GM21786 (cell line): ENCODE data around the gene TREML2.
A peak's percentile ranks its signal among the peaks of the same experiment; 100 is the strongest.
"Not testable (repeated sequence)": the region's sequence is repeated elsewhere in the genome, so short reads cannot be mapped to it uniquely, and the experiment has no call there.

Experiments used
- ATAC-seq: cut with Tn5 transposase; IDR thresholded peaks from one replicate; pipeline ENCODE4 v1.9.1; 2021; ENCODE audit not compliant: unreplicated experiment

TREML2 gene, protein sequence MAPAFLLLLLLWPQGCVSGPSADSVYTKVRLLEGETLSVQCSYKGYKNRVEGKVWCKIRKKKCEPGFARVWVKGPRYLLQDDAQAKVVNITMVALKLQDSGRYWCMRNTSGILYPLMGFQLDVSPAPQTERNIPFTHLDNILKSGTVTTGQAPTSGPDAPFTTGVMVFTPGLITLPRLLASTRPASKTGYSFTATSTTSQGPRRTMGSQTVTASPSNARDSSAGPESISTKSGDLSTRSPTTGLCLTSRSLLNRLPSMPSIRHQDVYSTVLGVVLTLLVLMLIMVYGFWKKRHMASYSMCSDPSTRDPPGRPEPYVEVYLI

DNA sequence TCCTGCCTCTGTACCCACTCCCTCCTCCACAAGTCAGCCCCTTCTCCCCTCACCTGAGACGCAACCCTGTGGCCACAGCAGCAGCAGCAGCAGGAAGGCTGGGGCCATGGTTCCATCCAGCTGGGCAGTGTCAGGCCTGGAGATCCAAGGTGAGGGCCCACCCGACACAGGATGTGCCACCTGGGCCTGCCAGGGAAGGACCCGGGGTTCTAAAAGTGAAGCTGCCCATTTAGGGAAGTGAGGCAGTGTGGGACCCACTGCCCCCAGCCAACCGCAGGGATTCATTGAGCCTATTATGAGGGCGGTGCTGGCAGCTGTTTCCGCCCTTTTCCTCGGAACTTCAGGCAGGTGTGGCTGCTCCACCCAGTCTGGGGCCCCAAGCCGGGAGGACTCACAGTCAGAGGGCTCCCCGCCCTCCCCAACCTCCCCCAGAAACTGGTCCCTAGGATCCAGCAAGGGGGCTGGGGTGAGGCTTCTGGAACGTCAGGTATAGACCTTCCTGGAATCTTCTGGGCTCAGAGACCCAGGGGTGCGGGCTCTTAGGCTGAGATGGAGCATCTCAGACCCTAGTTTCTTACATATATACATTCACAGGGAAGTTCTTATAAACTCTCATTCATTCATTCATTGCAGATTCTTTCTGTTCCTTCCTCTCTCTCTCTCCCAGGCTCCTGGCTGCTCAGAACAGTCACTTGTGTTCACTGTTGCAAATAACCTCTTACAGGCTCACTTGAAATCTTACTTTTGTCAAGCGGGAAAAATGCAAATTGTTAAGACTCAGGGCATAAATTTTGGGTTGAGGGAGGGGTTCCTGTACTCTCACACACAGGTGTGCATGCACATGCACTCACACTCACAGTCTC, at the start of gene TREML2:
Gene TREML2, minus strand, starts transcription at position 249 of the 863 bp plus-strand sequence. Its CDS starts 141 bp downstream, at position 108.
- peak; percentile 43 for ATAC-seq

DNA sequence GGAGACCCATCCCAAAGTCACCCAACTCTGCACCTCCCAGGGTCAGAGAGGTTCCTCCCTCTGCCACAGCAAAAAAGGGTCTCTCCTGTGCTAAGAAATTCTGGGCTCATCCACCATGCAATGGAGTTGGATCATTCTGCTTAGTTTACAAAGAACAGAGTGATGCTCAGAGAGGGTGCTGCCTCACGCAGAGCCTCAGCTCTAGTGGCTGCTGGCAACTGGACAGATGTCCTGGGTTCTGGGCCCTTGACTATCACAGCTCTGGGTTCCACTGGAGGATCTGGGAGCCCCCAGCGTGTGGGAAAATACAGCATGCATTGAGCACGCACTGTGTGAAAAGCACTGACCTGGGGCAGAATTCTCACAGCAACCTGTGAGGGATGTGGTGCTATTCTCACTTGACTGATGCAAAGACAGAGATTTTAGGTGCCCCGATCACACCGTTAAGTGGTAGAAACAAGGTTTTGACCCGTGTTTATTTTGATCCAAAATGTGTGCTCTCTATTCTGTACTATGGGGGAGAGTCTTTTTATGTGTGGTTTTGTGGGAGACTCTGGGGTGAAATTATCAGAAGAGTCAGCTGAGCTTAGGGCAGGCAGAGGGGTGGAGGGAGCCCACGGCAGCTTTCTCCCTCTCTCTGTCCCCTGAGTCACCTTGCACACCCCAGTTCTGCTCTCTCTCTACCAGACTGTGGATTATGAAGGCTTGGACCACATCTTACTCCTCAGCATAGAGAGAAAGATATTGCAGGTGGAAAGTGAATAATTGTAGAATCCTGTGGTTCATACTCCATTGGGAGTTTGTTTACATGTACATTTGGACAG, 47.1 kb upstream of the TREML2 start:
- ATAC-seq: no peak

DNA sequence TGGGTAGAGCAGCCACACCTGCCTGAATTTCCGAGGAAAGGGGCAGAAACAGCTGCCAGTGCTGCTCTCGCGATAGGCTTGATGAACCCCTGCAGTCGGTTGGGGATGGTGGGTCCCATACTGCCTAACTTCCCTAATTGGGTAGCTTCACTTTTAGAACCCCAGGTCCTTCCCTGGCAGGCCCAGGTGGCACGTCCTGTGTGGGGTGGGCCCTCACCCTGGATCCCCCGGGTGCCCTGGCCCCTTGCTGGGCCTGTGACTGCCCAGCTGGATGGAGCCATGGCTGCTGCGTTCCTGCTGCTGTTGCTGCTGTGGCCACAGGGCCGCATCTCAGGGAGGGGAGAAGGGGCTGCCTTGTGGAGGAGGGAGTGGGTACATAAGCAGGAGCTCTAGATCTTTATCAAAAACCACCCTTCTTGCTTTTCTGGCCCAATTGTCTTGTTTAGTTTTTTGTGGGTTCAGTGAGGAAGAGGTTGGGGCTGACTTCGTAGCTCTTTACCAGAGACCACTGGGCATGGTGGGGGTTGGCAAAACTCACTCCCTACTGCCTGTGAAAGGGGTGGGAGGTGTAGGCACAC, 46.4 kb upstream of the TREML2 start:
- no peak for ATAC-seq

DNA sequence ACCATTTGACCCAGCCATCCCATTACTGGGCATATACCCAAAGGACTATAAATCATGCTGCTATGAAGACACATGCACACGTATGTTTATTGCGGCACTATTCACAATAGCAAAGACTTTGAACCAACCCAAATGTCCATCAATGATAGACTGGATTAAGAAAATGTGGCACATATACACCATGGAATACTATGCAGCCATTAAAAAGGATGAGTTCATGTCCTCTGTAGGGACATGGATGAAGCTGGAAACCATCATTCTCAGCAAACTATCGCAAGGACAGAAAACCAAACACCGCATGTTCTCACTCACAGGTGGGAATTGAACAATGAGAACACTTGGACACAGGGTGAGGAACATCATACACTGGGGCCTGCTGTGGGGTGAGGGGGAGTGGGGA, 45.6 kb upstream of the TREML2 start:
- not testable (repeated sequence) for ATAC-seq

DNA sequence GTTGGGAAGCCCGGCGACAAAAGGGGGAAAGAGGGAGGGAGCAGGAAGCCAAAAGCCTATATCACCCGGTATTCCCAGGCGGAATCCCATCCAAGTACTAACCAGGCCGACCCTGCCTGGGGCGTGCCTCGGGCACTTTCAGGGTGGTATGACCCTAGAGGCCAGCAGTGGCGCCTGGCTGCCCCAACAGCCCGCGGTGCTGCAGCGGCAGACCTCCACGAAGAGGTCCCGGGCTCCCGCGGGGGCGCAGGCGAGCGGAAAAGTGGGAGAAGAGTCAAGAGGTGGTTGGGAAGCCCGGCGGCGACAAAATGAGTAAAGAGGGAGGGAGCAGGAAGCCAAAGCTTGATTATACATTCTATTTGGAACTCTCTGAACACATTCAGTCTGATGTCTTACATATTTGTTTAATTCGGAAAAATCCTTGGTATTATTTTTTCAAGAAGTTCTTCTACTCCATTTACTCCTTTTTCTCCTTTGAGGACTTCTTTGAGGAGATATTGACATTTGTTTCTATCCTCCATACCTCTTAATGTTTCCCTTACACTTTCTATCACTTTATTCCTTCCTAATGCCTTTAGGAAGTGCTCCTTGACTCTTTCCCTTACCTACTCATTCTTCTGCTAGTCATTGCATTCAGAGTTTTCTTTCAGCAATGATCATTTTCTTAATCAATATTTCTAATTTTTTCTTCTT, 38.7 kb upstream of the TREML2 start:
- no peak for ATAC-seq

DNA sequence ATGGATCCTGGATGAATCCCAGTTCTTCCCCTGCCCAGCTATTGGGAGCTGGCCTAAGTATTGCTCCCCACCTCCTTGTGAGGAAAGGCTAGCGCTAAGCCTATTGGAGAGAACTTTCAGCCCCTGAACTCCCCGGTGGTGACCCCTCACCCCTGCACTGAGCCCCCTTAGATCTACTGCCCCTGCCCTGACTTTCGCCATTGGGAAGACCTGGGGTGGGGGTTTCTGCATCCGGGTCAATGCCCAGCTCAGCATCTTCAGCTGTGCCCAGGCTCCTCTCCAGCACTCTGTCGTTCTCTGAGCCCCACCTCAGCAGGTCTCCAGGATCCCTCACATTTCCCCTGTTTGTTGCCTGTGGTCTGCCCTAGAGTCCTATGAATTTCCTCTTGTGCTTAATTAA, 36.2 kb upstream of the TREML2 start:
- ATAC-seq: no peak

DNA sequence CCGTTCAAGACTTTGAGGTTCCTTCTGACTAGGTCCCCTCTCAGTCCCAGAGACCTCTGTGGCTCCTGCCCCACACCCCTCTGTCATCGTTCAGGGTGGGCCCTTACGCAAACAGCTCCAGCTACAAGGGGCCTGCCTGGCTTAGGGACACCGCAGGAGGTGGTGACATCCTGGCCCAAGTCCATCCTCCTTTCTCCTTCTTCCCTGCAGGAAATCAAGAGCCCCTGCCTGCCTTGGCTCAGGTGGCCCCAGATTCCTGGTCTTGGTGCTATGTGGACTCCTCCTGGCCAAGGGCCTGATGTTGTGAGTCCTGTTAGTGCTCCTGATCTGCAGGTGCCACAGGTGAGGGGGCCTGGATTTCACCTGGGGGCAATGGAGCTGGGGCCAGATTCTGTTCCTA, 35.3 kb upstream of the TREML2 start:
- ATAC-seq: no peak

DNA sequence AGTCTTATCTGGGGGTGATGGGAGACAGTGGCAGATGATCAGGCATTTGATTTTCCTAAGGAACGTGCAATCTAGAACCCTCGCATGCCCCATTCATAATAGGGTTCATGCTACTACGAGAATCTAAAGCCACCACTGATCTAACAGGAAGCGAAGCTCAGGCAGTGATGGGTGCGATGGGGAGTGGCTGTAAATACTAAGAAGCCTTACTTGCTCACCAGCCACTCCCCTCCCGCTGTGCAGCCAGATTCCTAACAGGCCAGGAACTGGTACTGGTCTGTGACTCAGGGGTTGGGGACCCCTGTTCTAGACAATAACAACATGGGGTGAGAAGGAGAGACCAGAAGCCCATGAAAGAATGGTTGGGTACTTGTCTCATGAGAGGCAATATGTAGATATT, 31.7 kb upstream of the TREML2 start:
- no peak for ATAC-seq

DNA sequence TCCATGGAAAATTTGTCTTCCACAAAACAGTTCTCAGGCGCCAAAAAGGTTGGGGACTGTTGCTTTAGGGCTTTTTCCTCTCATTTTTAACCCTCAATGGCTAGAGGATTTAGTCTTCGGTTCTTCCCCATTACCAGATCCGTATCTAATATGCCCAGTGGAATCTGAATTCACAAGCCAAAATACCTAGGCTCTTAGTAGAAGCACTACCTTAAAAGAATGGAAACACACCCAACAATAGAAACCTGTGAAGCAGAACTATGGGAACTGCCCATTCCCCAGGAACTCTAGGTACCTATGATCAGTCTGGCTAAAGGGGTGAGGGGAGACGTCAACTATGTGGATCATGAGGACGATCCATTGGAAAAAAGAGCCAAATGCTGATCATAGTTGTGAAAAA, 30.3 kb upstream of the TREML2 start:
- no peak for ATAC-seq

DNA sequence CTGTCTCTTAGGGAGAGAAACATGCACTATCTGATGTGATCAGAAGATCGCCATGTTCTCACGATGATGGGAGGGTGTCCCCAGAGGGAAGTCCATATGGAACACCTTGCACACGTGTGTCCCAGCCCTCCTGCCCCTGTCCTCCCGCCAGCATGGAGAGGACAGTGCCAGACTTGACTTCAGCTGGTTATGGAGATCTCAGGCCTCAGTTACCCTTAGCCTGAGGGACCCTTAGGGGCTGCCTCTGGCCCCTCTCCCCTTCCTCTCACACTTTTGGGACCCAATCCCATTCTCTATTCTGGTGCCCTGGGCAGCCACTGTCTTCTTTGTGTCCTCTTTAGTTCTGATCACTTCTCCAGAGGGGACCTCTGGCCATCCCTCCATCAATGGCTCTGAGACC, 28.8 kb upstream of the TREML2 start:
- no peak for ATAC-seq

DNA sequence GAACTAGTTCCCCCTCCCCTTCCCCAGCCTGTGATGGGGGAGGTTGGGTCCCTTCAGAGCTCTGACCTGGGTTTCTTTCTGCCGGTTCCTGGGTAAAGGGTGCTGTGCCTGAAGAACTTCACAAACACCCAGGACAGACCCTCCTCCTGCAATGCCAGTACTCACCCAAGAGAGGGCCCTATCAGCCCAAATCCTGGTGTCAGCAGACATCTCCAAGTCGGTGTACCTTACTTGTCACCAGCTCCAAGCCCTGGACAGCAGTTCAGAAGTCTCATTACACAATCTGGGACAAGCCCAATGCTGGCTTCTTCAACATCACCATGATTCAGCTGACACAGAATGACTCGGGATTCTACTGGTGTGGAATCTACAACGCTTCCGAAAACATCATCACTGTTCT, 27.7 kb upstream of the TREML2 start:
- no peak for ATAC-seq

DNA sequence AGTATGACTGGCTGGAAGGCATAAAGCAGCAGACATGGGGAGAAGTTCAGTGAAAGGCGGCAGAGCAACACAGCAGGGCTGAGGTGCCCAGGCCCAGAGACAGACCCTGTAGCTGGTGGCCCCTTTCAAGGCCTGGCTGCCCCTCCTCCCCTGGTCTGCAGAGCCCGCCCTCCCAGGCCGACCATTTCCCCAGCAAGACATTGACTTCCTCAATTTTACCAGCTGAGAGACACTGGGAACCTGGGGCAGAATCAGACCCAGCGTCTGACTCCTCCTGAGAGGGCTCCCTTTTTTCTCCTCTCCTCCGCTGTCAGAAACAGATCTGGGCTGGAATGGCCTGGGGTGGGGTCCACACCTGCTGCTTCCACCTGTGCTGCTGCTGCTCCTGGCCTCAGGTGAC, 27.1 kb upstream of the TREML2 start, which contains the start of gene TREML4:
Gene TREML4, plus strand, starts transcription at position 254 of the 400 bp plus-strand sequence. Its CDS starts 79 bp downstream, at position 333.
- no peak for ATAC-seq

DNA sequence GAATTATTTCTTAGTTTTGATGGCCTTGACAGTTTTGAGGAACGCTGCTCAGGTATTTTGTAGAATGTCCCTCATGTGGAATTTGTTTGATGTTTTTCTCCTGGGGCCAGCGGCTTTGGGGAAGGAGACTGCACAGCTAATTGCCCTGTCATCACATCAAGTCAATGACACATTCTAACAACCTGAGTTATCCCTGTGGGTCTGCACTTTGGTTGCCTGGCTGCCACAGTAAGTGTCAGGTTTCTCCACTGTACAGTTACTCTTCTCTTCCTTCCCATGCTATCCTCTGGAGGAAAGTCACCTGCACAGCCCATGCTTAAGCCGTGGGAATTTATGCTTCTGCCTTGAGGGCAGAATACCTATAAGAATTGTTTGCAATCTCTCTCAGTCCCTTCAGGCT, 25.8 kb upstream of the TREML2 start:
- ATAC-seq: no peak

DNA sequence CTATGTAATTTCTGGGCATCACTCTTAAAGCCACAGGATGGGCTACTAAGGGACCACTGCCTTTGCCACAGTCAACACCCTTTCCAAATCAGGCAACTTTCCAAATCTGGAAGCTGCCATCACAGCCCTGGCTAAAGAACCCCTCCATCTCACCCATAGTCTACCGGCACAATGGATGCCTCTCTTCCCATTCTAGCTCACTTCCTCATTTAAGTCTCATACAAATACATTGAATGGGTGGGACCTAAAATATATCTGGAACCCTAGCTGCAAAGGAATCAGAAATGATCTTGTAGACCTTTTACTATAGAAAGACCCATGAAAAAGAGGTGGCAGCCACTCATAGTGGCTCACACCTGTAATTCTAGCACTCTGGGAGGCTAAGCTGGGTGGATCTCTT, 23.9 kb upstream of the TREML2 start:
- no peak for ATAC-seq

DNA sequence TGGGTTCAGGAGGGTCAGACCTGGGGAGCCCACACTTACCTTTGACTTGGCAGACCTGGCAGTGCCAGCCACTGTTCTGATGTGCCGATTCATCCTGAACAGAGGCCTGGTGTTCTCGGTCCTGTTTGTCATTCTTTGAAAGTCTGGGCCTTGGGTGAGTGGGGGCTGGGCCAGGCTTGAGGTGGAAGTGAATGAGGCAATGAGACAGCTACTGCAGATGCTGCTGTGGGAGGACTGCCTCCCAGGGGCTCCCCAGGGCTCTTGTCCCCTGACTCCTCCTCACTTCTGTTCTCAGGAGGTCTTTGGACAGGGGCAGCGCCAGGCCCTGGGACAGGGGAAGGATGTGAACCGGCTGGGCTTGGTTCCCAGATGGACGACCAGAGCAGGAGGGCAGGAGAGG, 21.6 kb upstream of the TREML2 start:
- no peak for ATAC-seq

DNA sequence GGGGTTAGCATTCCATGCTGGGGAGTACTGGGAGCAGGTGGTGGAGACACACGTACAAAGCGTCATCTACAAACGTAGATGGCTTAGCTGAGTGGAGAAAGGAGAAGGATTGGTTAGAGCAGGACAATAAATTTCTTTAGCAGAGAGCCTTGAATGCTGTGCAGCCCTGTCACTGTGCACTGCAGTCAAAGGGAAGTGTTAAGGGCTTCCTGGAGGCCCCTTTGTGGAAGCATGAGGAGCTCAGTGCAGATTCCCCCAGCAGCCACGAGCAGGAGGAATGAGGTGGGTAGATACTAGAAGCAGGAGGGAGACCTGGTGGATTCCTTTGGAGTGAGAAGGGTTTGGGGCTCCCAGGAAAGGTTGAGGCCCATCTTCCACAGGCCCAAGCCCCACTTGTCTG, 21.1 kb upstream of the TREML2 start:
- no peak for ATAC-seq

DNA sequence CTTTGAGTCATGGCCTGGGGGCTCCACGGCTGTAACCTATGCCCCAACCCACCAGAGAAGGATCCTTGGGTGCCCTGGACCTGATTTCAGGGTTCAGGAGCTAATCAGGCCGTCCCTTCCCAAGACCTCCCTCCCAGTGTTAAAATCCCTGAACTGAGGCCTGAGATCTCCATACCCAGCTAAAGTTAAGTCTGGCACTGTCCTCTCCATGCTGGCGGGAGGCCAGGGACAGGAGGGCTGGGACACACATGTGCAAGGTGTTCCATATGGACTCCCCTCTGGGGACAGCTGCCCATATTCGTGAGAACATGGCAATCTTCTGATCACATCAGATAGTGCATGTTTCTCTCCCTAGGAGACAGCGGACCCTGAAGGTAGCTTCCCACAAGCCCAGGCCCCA, 15.7 kb upstream of the TREML2 start:
- ATAC-seq: no peak

DNA sequence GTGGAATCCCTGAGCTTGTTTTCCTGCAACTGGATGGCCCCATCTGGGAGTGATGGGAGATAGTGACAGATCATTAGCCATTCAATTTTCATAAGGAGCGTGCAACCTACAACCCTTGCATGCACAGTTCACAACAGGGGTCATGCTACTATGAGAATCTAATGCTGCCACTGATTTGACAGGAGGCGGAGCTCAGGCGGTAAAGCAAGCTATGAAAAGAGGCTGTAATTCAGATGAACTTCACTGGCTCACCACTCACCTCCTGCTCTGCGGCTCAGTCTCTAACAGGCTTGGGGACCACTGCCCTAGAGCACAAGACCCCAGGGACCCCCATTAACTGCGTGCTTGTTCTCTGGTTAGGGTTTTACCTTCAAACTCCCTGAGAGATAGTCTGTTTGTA, 14.8 kb upstream of the TREML2 start:
- ATAC-seq: no peak

DNA sequence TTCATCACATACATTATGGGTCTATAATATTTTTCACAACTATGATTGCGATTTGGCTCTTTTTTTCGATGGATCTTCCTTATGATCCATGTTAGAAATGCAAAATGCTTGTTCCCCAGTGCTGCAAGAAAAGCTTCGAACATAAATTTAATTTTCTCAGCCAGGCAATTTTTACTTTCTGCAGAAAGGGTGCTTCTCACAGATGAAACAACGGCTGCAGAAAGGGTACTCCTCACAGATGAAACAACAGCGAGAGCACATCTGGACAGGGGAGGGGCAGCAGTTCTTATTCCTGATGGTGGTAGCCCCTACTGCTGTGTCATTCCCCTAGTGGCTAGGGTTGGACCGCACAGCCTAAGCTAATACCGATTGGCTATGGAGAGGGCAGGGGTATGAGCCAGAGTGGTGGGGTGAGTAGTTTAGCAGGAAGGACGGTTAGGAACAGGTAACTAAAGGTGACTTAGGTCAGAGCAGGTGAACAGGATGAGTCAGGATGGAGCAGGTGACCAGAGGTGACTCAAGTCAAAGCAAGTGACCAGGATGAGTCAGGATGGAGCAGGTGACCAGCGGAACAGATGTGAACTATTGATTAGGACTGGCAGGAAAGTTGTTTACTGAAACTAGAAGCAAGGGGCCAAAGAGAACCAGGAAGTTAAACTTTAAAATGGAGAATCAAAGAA, 13.8 kb upstream of the TREML2 start:
- ATAC-seq: no peak
